DOHH2 (cell line): ENCODE measurements around the gene ATP5MC2.

ENCODE experiments used
- CTCF ChIP-seq: fragments of 200-600 bp; sonication (generic); IDR thresholded peaks from one replicate; pipeline ENCODE4 v1.5.1; 2014; ENCODE audit warnings: antibody characterized with exemption, mild to moderate bottlenecking, low read depth, low read length; ENCODE audit not compliant: poor library complexity, severe bottlenecking
- EZH2phosphoT487 ChIP-seq: fragments of 200-600 bp; sonication (generic); IDR thresholded peaks from 2 replicates; pipeline ENCODE4 v1.6.1; 2017; ENCODE audit warnings: borderline replicate concordance, mild to moderate bottlenecking, antibody characterized with exemption, low read length, moderate library complexity, mixed read lengths

GRCh38 chr12:53683494-53683893 is 7.6 kb upstream of the ATP5MC2 start:
- TF ChIP-seq CTCF, result no peak
- no peak for TF ChIP-seq EZH2phosphoT487
